GM11168 (cell line): ENCODE results near the gene LIMK1.
"Not testable (repeated sequence)": the region's sequence is repeated elsewhere in the genome, so short reads cannot be mapped to it uniquely, and the experiment has no call there.

Experiments
- in situ Hi-C: fragments of 300-500 bp; cut with MboI; formaldehyde crosslinking; loops from one replicate; pipeline ENCODE4 v1.12.0; 2022; ENCODE audit warnings: low sequenced_read_pairs; ENCODE audit not compliant: unreplicated experiment

Gene LIMK1

DNA sequence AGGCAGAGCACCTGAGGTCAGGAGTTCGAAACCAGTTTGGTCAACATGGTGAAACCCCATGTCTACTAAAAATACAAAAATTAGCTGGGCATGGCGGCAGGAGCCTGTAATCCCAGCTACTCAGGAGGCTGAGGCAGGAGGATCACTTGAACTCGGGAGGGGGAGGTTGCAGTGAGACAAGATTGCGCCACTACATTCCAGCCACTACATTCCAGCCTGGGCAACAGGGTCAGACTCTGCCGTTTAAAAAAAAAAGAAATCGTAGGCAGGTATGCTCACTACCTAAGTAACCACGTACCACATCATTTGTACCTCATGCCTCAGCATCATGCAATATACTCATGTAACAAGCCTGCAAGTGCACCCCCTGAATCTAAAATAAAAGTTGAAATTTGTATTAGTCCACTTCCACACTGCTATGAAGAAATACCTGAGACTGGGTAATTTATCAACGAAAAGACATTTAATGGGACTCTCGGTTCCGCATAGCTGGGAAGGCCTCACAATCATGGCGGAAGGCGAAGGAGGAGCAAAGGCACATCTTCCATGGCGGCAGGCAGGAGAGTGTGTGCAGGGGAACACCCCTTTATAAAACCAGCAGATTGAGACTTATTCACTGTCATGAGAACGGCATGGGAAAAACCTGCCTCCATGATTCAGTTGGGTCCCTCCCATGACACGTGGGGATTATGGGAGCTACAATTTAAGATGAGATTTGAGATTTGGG, 82.4 kb downstream of the LIMK1 start:
- in situ Hi-C loops = no loop called here

DNA sequence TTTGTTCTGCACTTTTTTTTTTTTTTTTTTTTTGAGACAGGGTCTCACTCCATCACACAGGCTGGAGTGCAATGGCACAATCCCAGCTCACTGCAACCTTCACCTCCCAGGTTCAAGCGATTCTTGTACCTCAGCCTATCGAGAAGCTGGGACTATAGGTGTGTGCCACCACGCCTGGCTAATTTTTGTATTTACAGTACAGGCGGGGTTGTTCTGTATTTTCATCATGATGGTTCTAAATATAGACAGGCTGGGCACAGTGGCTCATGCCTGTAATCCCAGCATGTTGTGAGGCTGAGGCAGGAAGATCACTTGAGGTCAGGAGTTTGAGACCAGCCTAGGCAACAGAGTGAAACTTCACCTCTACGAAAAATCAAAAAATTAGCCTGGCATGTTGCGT, 83.7 kb downstream of the LIMK1 start:
- in situ Hi-C loops = not testable (repeated sequence)
